DOHH2 (cell line): ENCODE results near the gene RIPPLY3.

Experiments
- H3F3A ChIP-seq: fragments of 200-600 bp; sonication (generic), shearing (Covaris generic); 2 replicates; pipeline ENCODE4 v1.6.0; 2016; ENCODE audit warnings: antibody characterized with exemption, mild to moderate bottlenecking; ENCODE audit not compliant: control insufficient read depth, insufficient read depth
- H3K27ac ChIP-seq: fragments of 200-600 bp; sonication (generic); 2 replicates; pipeline ENCODE4 v1.5.1; 2014; ENCODE audit warnings: low read depth, mild to moderate bottlenecking, low read length, moderate library complexity
- H3K27me3 ChIP-seq: fragments of 200-600 bp; sonication (generic); 2 replicates; pipeline ENCODE4 v1.6.1; 2014; ENCODE audit warnings: mild to moderate bottlenecking, low read length, mixed read lengths; ENCODE audit not compliant: control insufficient read depth
- H3K36me3 ChIP-seq: fragments of 200-600 bp; sonication (generic); 2 replicates; pipeline ENCODE4 v1.6.1; 2014; ENCODE audit warnings: mild to moderate bottlenecking, low read length, moderate library complexity, mixed read lengths; ENCODE audit not compliant: control insufficient read depth
- H3K4me1 ChIP-seq: fragments of 200-600 bp; sonication (generic); 2 replicates; pipeline ENCODE4 v1.6.1; 2014; ENCODE audit warnings: mild to moderate bottlenecking, low read length, mixed read lengths; ENCODE audit not compliant: control insufficient read depth
- H3K4me2 ChIP-seq: fragments of 200-600 bp; sonication (generic); 2 replicates; pipeline ENCODE4 v1.6.0; 2014; ENCODE audit warnings: mild to moderate bottlenecking, low read length, moderate library complexity
- H3K4me3 ChIP-seq: fragments of 200-600 bp; sonication (generic); 2 replicates; pipeline ENCODE4 v1.5.1; 2014; ENCODE audit warnings: mild to moderate bottlenecking, low read length, mixed read lengths
- H3K79me2 ChIP-seq: fragments of 200-600 bp; sonication (generic); 2 replicates; pipeline ENCODE4 v1.6.1; 2014; ENCODE audit warnings: mild to moderate bottlenecking, low read length, mixed read lengths; ENCODE audit not compliant: control insufficient read depth
- H3K9me2 ChIP-seq: fragments of 200-600 bp; sonication (generic); replicated peaks from 2 replicates; pipeline ENCODE4 v1.6.1; 2014; ENCODE audit warnings: mild to moderate bottlenecking, low read length, mixed read lengths; ENCODE audit not compliant: control insufficient read depth
- H3K9me3 ChIP-seq: fragments of 200-600 bp; sonication (generic); 2 replicates; pipeline ENCODE4 v1.6.1; 2014; ENCODE audit warnings: antibody characterized with exemption, low read length, mixed read lengths; ENCODE audit not compliant: control insufficient read depth, insufficient read depth
- H4K20me1 ChIP-seq: fragments of 200-600 bp; sonication (generic); 2 replicates; pipeline ENCODE4 v1.6.0; 2014; ENCODE audit warnings: low read depth, mild to moderate bottlenecking, antibody characterized with exemption, low read length, moderate library complexity; ENCODE audit not compliant: control insufficient read depth, insufficient read depth
- CTCF ChIP-seq: fragments of 200-600 bp; sonication (generic); IDR thresholded peaks from one replicate; pipeline ENCODE4 v1.5.1; 2014; ENCODE audit warnings: antibody characterized with exemption, mild to moderate bottlenecking, low read depth, low read length; ENCODE audit not compliant: poor library complexity, severe bottlenecking
- EZH2phosphoT487 ChIP-seq: fragments of 200-600 bp; sonication (generic); IDR thresholded peaks from 2 replicates; pipeline ENCODE4 v1.6.1; 2017; ENCODE audit warnings: borderline replicate concordance, mild to moderate bottlenecking, antibody characterized with exemption, low read length, moderate library complexity, mixed read lengths

RIPPLY3 gene

GRCh38 chr21:37064841-37065240 lies 58.3 kb downstream of the RIPPLY3 start:
- no peaks in the 10 kb centered on the region for H4K20me1 ChIP-seq
- peaks cover 5% of the 10 kb centered on the region for H3F3A ChIP-seq
- H3K27ac ChIP-seq: no peak overlapping the region
- H3K9me3 ChIP-seq: no peaks in the 10 kb centered on the region
- peaks cover 49% of the 10 kb centered on the region for H3K4me1 ChIP-seq
- no peaks in the 10 kb centered on the region for H3K27me3 ChIP-seq
- H3K4me3 ChIP-seq: no peak overlapping the region
- no peaks in the 10 kb centered on the region for H3K9me2 ChIP-seq
- H3K4me2 ChIP-seq: peak overlapping the region; percentile 55
- H3K79me2 ChIP-seq: no peaks in the 10 kb centered on the region
- TF ChIP-seq EZH2phosphoT487 (no peak), CTCF (no peak)
- peaks cover 12% of the 10 kb centered on the region for H3K36me3 ChIP-seq

- H4K20me1 ChIP-seq: no peaks in the 10 kb centered on the region
- peaks cover 5% of the 10 kb centered on the region for H3F3A ChIP-seq
- no peaks in the 10 kb centered on the region for H3K9me2 ChIP-seq
- peaks cover 2% of the 10 kb centered on the region; the same call in 1 of the 2 replicates for H3K79me2 ChIP-seq
- H3K27me3 ChIP-seq: no peaks in the 10 kb centered on the region
- H3K4me3 ChIP-seq: no peak overlapping the region
- TF ChIP-seq CTCF: no peak
- no peak for TF ChIP-seq EZH2phosphoT487
- H3K4me2 ChIP-seq: no peak overlapping the region
- H3K36me3 ChIP-seq: peaks cover 20% of the 10 kb centered on the region
- no peak overlapping the region for H3K27ac ChIP-seq
- peaks cover 52% of the 10 kb centered on the region for H3K4me1 ChIP-seq
- no peaks in the 10 kb centered on the region for H3K9me3 ChIP-seq
Observed at GRCh38 chr21:37065561-37066177, 59.2 kb downstream of the RIPPLY3 start.
